HepG2 (cell line): ENCODE data around the gene TENM3. TPM values are rescaled to one million over a fixed set of nuclear protein-coding genes. Genes with fewer than 3 reads are reported as not detected.

ENCODE experiments used
- ATAC-seq: fragments of 200-7000 bp; cut with Tn5 transposase; 3 replicates; pipeline ENCODE4 v1.9.1; 2020; ENCODE audit warnings: mild to moderate bottlenecking, moderate library complexity
- BruUV-seq: library from RNA; stranded (reverse); fragments of 400-500 nt; replicated peaks from 2 replicates; lab custom pipeline; 2021; lab: Mats Ljungman, UMichigan
- CTCF ChIA-PET: fragments of 300-600 bp; formaldehyde crosslinking; extraction: SDS; loops from one replicate; lab custom pipeline; 2021; ENCODE audit warnings: low total read pairs, inconsistent platforms, low intra/inter-chr PET ratio; lab: Yijun Ruan, JAX
- POLR2A ChIA-PET: fragments of 350-600 bp; sonication (Branson Sonifier 250); formaldehyde crosslinking; loops from one replicate; lab custom pipeline; 2020; ENCODE audit warnings: antibody characterized with exemption, inconsistent platforms; lab: Yijun Ruan, JAX
- DNase-seq: peaks from one replicate; pipeline ENCODE4 v3.0.0-alpha.2; 2015; ENCODE audit warnings: low spot score
- FAIRE-seq: peaks from 3 replicates; lab custom pipeline; 2011; peaks lifted over from hg19 to GRCh38; lab: Jason Lieb, UNC
- H2AFZ ChIP-seq: one replicate; pipeline ENCODE4 v1.6.1; 2011; ENCODE audit warnings: low read length, inconsistent platforms
- H3K27ac ChIP-seq: fragments of 300-600 bp; 3 replicates; pipeline ENCODE4 v1.8.0; 2011; ENCODE audit warnings: mixed run types, mild to moderate bottlenecking, mixed read lengths, low read length, inconsistent platforms; ENCODE audit not compliant: insufficient read depth; ENCODE audit errors: extremely low read length
- H3K27me3 ChIP-seq, 2 experiments: fragments of 200-600 bp in 1 of 2; 2 replicates in 1 of 2; 3 replicates in 1 of 2; pipeline versions ENCODE4 v1.6.0 to v1.8.0; 2011; ENCODE audit warnings: low read length in 2 of 2, mild to moderate bottlenecking in 2 of 2, moderate library complexity in 2 of 2, inconsistent platforms in 1 of 2; ENCODE audit not compliant: insufficient read depth in 2 of 2, control insufficient read depth in 1 of 2
- H3K36me3 ChIP-seq, 2 experiments: fragments of 200-600 bp in 1 of 2; replicated peaks in 1 of 2; 2 replicates in 1 of 2; 3 replicates in 1 of 2; pipeline versions ENCODE4 v1.5.1 to v1.8.0; 2011; ENCODE audit warnings: low read length in 2 of 2, inconsistent platforms in 1 of 2; ENCODE audit not compliant: insufficient read depth in 2 of 2, control insufficient read depth in 1 of 2
- H3K4me1 ChIP-seq: 2 replicates; pipeline ENCODE4 v1.5.1; 2012; ENCODE audit warnings: low read length, inconsistent platforms; ENCODE audit not compliant: insufficient read depth
- H3K4me2 ChIP-seq: 2 replicates; pipeline ENCODE4 v1.6.0; 2011; ENCODE audit warnings: low read depth, low read length, inconsistent platforms
- H3K4me3 ChIP-seq, 3 experiments: fragments of 200-600 bp in 1 of 3; sonication (generic), shearing (Covaris generic) in 1 of 3; replicated peaks in 1 of 3; 2 replicates each; pipeline ENCODE4 v1.5.1; 2011 to 2016; ENCODE audit warnings: low read length in 3 of 3, inconsistent platforms in 2 of 3, low read depth in 2 of 3, mild to moderate bottlenecking in 2 of 3, control low read depth in 1 of 3, mixed read lengths in 1 of 3; ENCODE audit not compliant: insufficient read depth in 1 of 3
- H3K79me2 ChIP-seq: one replicate; pipeline ENCODE4 v1.6.1; 2011; ENCODE audit warnings: low read length, inconsistent platforms; ENCODE audit not compliant: insufficient read depth
- H3K9ac ChIP-seq: 2 replicates; pipeline ENCODE4 v1.6.0; 2011; ENCODE audit warnings: mild to moderate bottlenecking, low read depth, low read length, inconsistent platforms; ENCODE audit not compliant: insufficient read depth
- H3K9me3 ChIP-seq: 2 replicates; pipeline ENCODE4 v1.5.1; 2012; ENCODE audit warnings: mild to moderate bottlenecking, low read length
- H4K20me1 ChIP-seq: 2 replicates; pipeline ENCODE4 v1.6.0; 2011; ENCODE audit warnings: inconsistent platforms, mild to moderate bottlenecking, low read length, moderate library complexity; ENCODE audit not compliant: insufficient read depth
- AHDC1 ChIP-seq: sonication (generic); formaldehyde crosslinking; IDR thresholded peaks from 2 replicates; pipeline ENCODE4 v1.5.1; 2020; ENCODE audit warnings: mild to moderate bottlenecking, missing genetic modification reagents, borderline replicate concordance
- ATM ChIP-seq: fragments of 450-650 bp; IDR thresholded peaks from 2 replicates; pipeline ENCODE4 v1.7.1; 2017; ENCODE audit warnings: mild to moderate bottlenecking, borderline replicate concordance
- PAF1 ChIP-seq: IDR thresholded peaks from 2 replicates; pipeline ENCODE4 v1.6.1; 2016; ENCODE audit warnings: missing genetic modification reagents, missing compliant biosample characterization
- SIX4 ChIP-seq: sonication (generic); formaldehyde crosslinking; IDR thresholded peaks from 2 replicates; pipeline ENCODE4 v1.4.0; 2020; ENCODE audit warnings: missing genetic modification reagents
- SMARCE1 ChIP-seq: fragments of 450-650 bp; IDR thresholded peaks from 2 replicates; pipeline ENCODE4 v1.6.1; 2017; ENCODE audit warnings: borderline replicate concordance
- TAF15 ChIP-seq: fragments of 200-400 bp; formaldehyde crosslinking; IDR thresholded peaks from one replicate; pipeline ENCODE4 v1.6.1; 2018; ENCODE audit warnings: mild to moderate bottlenecking, low read depth, low read length; ENCODE audit not compliant: poor library complexity, severe bottlenecking
- ZNF431 ChIP-seq: sonication (generic); formaldehyde crosslinking; IDR thresholded peaks from 2 replicates; pipeline ENCODE4 v1.9.0; 2022; ENCODE audit warnings: missing genetic modification reagents, low read depth, mild to moderate bottlenecking, borderline replicate concordance
- ZNF468 ChIP-seq: sonication (generic); formaldehyde crosslinking; IDR thresholded peaks from 2 replicates; pipeline ENCODE4 v1.8.0; 2022; ENCODE audit warnings: mild to moderate bottlenecking, moderate library complexity, missing genetic modification reagents
- ZNF563 ChIP-seq: sonication (generic); formaldehyde crosslinking; IDR thresholded peaks from 2 replicates; pipeline ENCODE4 v1.8.0; 2022; ENCODE audit warnings: mild to moderate bottlenecking, moderate library complexity, missing genetic modification reagents
- WGBS: methylation state at CpG from one replicate; pipeline ENCODE4 v1.1.6; 2017; ENCODE audit warnings: low lambda C conversion rate; 5-methylcytosine and 5-hydroxymethylcytosine counted together
- in situ Hi-C: cut with HindIII; loops from 2 replicates; pipeline ENCODE4 v1.10.0; 2017; ENCODE audit warnings: low pct_unique_long_range_greater_than_20kb; ENCODE audit not compliant: extremely low pct_ligation_motif_present
- intact Hi-C: fragments of 100-400 bp; cut with micrococcal nuclease; formaldehyde crosslinking; loops from one replicate; pipeline ENCODE4 v1.10.0; 2022; ENCODE audit not compliant: unreplicated experiment
- polyA plus RNA-seq, 8 experiments: library from polyadenylated mRNA; depleted of rRNA in 3 of 8; stranded (reverse) in 7 of 8; unstranded in 1 of 8; fragments of >200 nt; fragmentation: Illumina TruSeq in 4 of 8; extraction: Trizol in 4 of 8; gene quantifications; 2 replicates each; pipeline versions ENCODE4 v1.2.1 to v1.2.3, GENCODE V29; 2011 to 2016; ENCODE audit warnings: low read depth in 4 of 8, missing spikeins in 1 of 8, mixed read lengths in 1 of 8; ENCODE audit not compliant: insufficient read depth in 1 of 8
- total RNA-seq, 5 experiments: library from RNA; depleted of rRNA; stranded (reverse); fragments of >200 nt; fragmentation: Illumina TruSeq; extraction: Trizol; gene quantifications; 2 replicates each; pipeline ENCODE4 v1.2.3, GENCODE V29; 2016; ENCODE audit warnings: low read depth in 1 of 5

TENM3 gene
- total and polyA plus RNA-seq, 2 of the 13 experiments (the other 11 are each of a cell fraction or from before 2014, with no cell fraction given): 0.04 TPM; not detected in 1

GRCh38 chr4:182350041-182350440 is 106.8 kb downstream of the TENM3 start:
- Histone ChIP-seq H3K4me2 (no peak overlapping the region), H3K4me1 (no peaks in the 10 kb centered on the region), H3K9ac (no peak overlapping the region), H3K4me3 (no peak overlapping the region), H2AFZ (no peak overlapping the region), H3K27ac (no peak overlapping the region), H3K36me3 (no peaks in the 10 kb centered on the region), H3K79me2 (no peaks in the 10 kb centered on the region), H4K20me1 (no peaks in the 10 kb centered on the region), H3K27me3 (peaks cover 0 to 9% of the 10 kb centered on the region in 2 experiments; a peak in 1 of 5 replicates), H3K9me3 (no peaks in the 10 kb centered on the region)
- TF ChIP-seq PAF1 (CRISPR knock-in tag) (no peak), SMARCE1 (no peak), SIX4 (CRISPR knock-in tag) (no peak)
- ChIA-PET POLR2A (no interaction called here), CTCF (no interaction called here)
- ATAC-seq: no peak
- in situ Hi-C loops (no loop called here), intact Hi-C loops (no loop called here)
- FAIRE-seq: no peak
- no TSS peak for BruUV-seq
- WGBS: 8% methylated on average over 3 of the region's 3 CpGs
- DNase-seq: no peak

- CTCF ChIA-PET: no interaction called here
- no peak for FAIRE-seq
Observed at GRCh38 chr4:182351485-182351884, 108.3 kb downstream of the TENM3 start.

More at GRCh38 chr4:182351485-182351884, 108.3 kb downstream of the TENM3 start:
- DNase-seq: no peak
- Histone ChIP-seq H4K20me1 (no peaks in the 10 kb centered on the region), H2AFZ (no peak overlapping the region), H3K27ac (no peak overlapping the region), H3K9me3 (no peaks in the 10 kb centered on the region), H3K36me3 (no peaks in the 10 kb centered on the region), H3K9ac (no peak overlapping the region), H3K4me2 (no peak overlapping the region), H3K79me2 (no peaks in the 10 kb centered on the region), H3K4me3 (no peak overlapping the region), H3K27me3 (peaks cover 0 to 10% of the 10 kb centered on the region in 2 experiments; a peak in 1 of 5 replicates), H3K4me1 (no peaks in the 10 kb centered on the region)
- in situ Hi-C loops (no loop called here), intact Hi-C loops (no loop called here)
- TF ChIP-seq AHDC1 (CRISPR knock-in tag) (no peak), ZNF468 (no peak), TAF15 (no peak), ZNF563 (no peak), ATM (no peak), ZNF431 (CRISPR knock-in tag) (no peak)
- WGBS: 0% methylated on average over 5 of the region's 12 CpGs
- no peak for ATAC-seq
- no TSS peak for BruUV-seq
- POLR2A ChIA-PET: no interaction called here
